AG04449 (cell line): ENCODE data around the gene OPALIN.

Experiments used
- CTCF ChIA-PET: fragments of 350-600 bp; formaldehyde crosslinking; extraction: SDS; loops from one replicate; lab custom pipeline; 2021; ENCODE audit warnings: antibody characterized with exemption; lab: Yijun Ruan, JAX
- POLR2A ChIA-PET: fragments of 400-600, 350-600 bp; formaldehyde crosslinking; extraction: SDS; loops from one replicate; lab custom pipeline; 2020; ENCODE audit warnings: antibody characterized with exemption, inconsistent platforms; lab: Yijun Ruan, JAX
- DNase-seq: peaks from one replicate; pipeline ENCODE4 v3.0.0-alpha.2; 2010; ENCODE audit warnings: low read depth, low spot score
- H3K4me3 ChIP-seq: 2 replicates; pipeline ENCODE4 v1.5.1; 2011; ENCODE audit warnings: low read depth, mild to moderate bottlenecking, control low read depth, low read length
- TF ChIP-seq, protein P1 (sequence below): IDR thresholded peaks from one replicate; pipeline ENCODE4 v1.5.1; 2011; ENCODE audit warnings: mild to moderate bottlenecking, moderate library complexity, low read length, control low read depth, inconsistent platforms; ENCODE audit not compliant: insufficient read depth; ENCODE audit errors: missing control alignments

The OPALIN gene

GRCh38 chr10:96365571-96365970 lies 6.8 kb upstream of the OPALIN start:
- H3K4me3 ChIP-seq = no peak overlapping the region
- ChIA-PET POLR2A (no interaction called here), CTCF (interaction anchor here (1.2 to 4.6 kb wide), 5 partner anchors 9 to 145 kb away, joined by 3 to 42 read pairs (median 6); no protein-coding TSS in a partner anchor)
- DNase-seq = no peak
- TF ChIP-seq, protein P1, sequence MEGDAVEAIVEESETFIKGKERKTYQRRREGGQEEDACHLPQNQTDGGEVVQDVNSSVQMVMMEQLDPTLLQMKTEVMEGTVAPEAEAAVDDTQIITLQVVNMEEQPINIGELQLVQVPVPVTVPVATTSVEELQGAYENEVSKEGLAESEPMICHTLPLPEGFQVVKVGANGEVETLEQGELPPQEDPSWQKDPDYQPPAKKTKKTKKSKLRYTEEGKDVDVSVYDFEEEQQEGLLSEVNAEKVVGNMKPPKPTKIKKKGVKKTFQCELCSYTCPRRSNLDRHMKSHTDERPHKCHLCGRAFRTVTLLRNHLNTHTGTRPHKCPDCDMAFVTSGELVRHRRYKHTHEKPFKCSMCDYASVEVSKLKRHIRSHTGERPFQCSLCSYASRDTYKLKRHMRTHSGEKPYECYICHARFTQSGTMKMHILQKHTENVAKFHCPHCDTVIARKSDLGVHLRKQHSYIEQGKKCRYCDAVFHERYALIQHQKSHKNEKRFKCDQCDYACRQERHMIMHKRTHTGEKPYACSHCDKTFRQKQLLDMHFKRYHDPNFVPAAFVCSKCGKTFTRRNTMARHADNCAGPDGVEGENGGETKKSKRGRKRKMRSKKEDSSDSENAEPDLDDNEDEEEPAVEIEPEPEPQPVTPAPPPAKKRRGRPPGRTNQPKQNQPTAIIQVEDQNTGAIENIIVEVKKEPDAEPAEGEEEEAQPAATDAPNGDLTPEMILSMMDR = no peak

- no peak overlapping the region for H3K4me3 ChIP-seq
- ChIA-PET CTCF (interaction anchor here (2.8 kb wide), 1 partner anchor 10 kb away, joined by 13 read pairs; no protein-coding TSS in a partner anchor), POLR2A (no interaction called here)
- DNase-seq = no peak
- TF ChIP-seq, protein P1 = no peak
Measured at GRCh38 chr10:96360766-96361165, 2.0 kb upstream of the OPALIN start.

- ChIA-PET POLR2A (no interaction called here), CTCF (interaction anchor here (2.8 kb wide), 1 partner anchor 10 kb away, joined by 13 read pairs; no protein-coding TSS in a partner anchor)
- TF ChIP-seq, protein P1 = no peak
- DNase-seq = no peak
- no peak overlapping the region for H3K4me3 ChIP-seq
Measured at GRCh38 chr10:96360331-96360730, 1.5 kb upstream of the OPALIN start.

DNA sequence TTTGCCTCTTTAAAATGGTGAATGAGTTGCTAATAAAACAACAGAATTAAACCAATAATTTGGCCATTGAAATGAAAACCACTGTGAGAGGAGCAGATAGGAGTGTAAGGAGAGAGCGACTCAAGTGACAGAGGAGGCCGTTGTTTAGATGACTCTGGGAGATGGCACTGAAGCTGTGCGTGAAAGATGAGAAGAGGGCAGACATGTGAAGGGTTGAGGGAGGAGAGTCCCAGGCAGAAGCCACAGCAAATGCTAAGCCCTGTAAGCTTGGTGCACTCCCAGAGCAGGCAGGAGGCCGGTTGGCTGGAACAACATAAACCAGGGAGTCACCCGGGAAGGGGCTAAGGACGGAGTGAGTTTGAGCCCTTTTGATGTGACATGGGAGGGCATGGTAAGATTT lies 814 bp upstream of the OPALIN start:
- DNase-seq = no peak
- ChIA-PET CTCF (interaction anchor here (2.8 to 3.6 kb wide), 2 partner anchors 11 to 15 kb away, joined by 13 to 16 read pairs; no protein-coding TSS in a partner anchor), POLR2A (no interaction called here)
- TF ChIP-seq, protein P1 = no peak
- no peak overlapping the region for H3K4me3 ChIP-seq

- no peak overlapping the region for H3K4me3 ChIP-seq
- CTCF ChIA-PET = interaction anchor here (1.3 to 3.6 kb wide), 2 partner anchors 18 to 19 kb away, joined by 4 to 16 read pairs; no protein-coding TSS in a partner anchor
- POLR2A ChIA-PET = no interaction called here
- TF ChIP-seq, protein P1 = no peak
- DNase-seq = no peak
Measured at GRCh38 chr10:96357038-96357620, 1.7 kb downstream of the OPALIN start.

- no peak overlapping the region for H3K4me3 ChIP-seq
- ChIA-PET CTCF (interaction anchor here (0.7 to 2.3 kb wide), 2 partner anchors 13 to 18 kb away, joined by 5 to 8 read pairs; no protein-coding TSS in a partner anchor), POLR2A (no interaction called here)
- DNase-seq = no peak
- TF ChIP-seq, protein P1 = no peak
Measured at GRCh38 chr10:96352582-96352981, 6.2 kb downstream of the OPALIN start.
